ENCODE data around the gene LRRTM4. TPM values are rescaled to one million over a fixed set of nuclear protein-coding genes. Genes with fewer than 3 reads are reported as not detected.

LRRTM4 gene
- total RNA-seq, 1 donor from 2014 or later = 18.6 TPM

DNA sequence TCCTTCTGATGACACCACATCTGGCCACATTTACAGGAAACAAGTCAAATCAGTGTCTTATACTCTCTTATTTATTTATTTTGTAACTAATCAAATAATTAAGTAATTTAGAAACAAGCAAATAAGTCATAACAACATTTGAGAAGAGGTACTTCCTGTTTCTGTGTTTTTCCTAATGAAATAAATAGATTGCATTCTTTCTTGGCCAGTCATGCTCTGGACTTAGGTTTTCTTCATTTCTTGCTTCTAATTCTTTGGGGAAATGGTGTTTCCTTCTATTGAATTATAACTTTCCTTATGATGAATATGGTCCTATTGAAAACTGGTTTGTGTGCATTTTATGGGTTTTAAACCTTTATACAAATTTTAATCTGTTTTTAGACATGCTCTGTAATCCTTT lies 546.4 kb downstream of the LRRTM4 start:
- no peaks in the 10 kb centered on the region for H3K36me3 Mint-ChIP-seq (ENCODE audit: unreplicated experiment)
- no peaks in the 10 kb centered on the region for H3K9me3 Mint-ChIP-seq (ENCODE audit: unreplicated experiment)
- H3K27ac Mint-ChIP-seq (ENCODE audit: unreplicated experiment) = no peak overlapping the region
- H3K4me3 Mint-ChIP-seq (ENCODE audit: unreplicated experiment) = no peak overlapping the region
- DNase-seq = no peak
- H3K4me1 Mint-ChIP-seq (ENCODE audit: low read depth, unreplicated experiment) = no peaks in the 10 kb centered on the region
- TF ChIP-seq, protein P1, sequence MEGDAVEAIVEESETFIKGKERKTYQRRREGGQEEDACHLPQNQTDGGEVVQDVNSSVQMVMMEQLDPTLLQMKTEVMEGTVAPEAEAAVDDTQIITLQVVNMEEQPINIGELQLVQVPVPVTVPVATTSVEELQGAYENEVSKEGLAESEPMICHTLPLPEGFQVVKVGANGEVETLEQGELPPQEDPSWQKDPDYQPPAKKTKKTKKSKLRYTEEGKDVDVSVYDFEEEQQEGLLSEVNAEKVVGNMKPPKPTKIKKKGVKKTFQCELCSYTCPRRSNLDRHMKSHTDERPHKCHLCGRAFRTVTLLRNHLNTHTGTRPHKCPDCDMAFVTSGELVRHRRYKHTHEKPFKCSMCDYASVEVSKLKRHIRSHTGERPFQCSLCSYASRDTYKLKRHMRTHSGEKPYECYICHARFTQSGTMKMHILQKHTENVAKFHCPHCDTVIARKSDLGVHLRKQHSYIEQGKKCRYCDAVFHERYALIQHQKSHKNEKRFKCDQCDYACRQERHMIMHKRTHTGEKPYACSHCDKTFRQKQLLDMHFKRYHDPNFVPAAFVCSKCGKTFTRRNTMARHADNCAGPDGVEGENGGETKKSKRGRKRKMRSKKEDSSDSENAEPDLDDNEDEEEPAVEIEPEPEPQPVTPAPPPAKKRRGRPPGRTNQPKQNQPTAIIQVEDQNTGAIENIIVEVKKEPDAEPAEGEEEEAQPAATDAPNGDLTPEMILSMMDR (IDR thresholded peaks at IDR 0.05; ENCODE audit: partially characterized antibody, unreplicated experiment) = no peak
- H3K27me3 Mint-ChIP-seq (ENCODE audit: unreplicated experiment) = no peaks in the 10 kb centered on the region

GRCh38 chr2:76973610-76974009 lies 548.6 kb downstream of the LRRTM4 start:
- no peak for DNase-seq
- Mint-ChIP-seq H3K36me3 (ENCODE audit: unreplicated experiment) (no peaks in the 10 kb centered on the region), H3K4me1 (ENCODE audit: low read depth, unreplicated experiment) (peaks cover under 1% of the 10 kb centered on the region), H3K27me3 (ENCODE audit: unreplicated experiment) (no peaks in the 10 kb centered on the region), H3K9me3 (ENCODE audit: unreplicated experiment) (no peaks in the 10 kb centered on the region), H3K27ac (ENCODE audit: unreplicated experiment) (no peak overlapping the region), H3K4me3 (ENCODE audit: unreplicated experiment) (no peak overlapping the region)
- TF ChIP-seq, protein P1 (IDR thresholded peaks at IDR 0.05; ENCODE audit: partially characterized antibody, unreplicated experiment) = no peak

- Mint-ChIP-seq H3K27me3 (ENCODE audit: unreplicated experiment) (no peaks in the 10 kb centered on the region), H3K27ac (ENCODE audit: unreplicated experiment) (no peak overlapping the region), H3K36me3 (ENCODE audit: unreplicated experiment) (no peaks in the 10 kb centered on the region), H3K4me3 (ENCODE audit: unreplicated experiment) (no peak overlapping the region), H3K4me1 (ENCODE audit: low read depth, unreplicated experiment) (peaks cover 4% of the 10 kb centered on the region), H3K9me3 (ENCODE audit: unreplicated experiment) (no peaks in the 10 kb centered on the region)
- TF ChIP-seq, protein P1 (IDR thresholded peaks at IDR 0.05; ENCODE audit: partially characterized antibody, unreplicated experiment) = no peak
- no peak for DNase-seq
These were observed 556.4 kb downstream of the LRRTM4 start for GRCh38 chr2:76965772-76966171.

DNA sequence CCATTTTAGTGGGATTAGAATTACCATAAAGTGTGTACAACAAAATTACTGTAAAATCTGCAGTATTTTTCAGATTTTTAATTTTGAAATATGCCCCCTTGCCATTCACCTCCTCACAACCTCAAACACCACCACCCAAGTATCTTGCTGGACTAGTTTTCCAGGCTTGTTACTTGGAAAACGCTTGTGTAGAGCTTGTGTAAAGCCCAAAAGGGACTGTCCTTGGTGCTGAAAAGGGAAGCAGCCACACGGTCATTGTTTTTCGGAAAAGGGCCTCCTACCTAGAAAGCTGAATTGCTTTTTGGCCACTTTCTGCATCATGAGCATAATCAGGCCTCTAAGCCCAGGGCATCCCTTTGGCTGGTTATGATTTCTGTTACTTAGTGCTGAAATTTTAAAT lies 563.4 kb downstream of the LRRTM4 start:
- no peak overlapping the region for H3K4me3 Mint-ChIP-seq (ENCODE audit: unreplicated experiment)

DNA sequence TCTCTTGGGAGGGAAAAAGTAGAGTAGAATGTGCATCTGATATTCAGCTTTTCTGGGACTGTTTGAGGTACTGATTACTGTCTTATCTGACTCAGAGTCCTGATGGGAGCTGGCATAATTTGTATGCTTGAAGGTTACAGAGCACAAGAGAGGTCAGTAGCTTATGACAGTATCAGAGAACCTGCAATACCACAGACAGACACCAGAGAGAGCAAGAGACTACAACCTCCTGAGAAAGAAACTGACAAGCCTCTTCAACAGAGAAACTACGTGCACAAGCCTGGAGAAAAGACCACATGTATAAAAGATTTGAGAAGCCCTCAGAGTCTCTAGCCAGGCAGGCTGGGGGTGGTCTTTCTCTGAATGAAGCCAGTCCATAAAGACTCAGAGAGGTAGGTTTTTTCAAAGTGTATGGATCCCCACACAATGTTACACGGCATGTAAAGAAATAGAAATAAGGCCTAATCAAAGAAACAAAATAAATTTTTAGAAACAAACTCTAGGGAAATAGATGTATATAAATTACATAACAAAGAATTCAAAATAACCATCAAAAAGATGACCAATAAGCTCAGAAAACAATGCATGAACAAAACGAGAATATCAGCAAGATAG lies 568.3 kb downstream of the LRRTM4 start:
- peak; percentile 10 for DNase-seq
- H3K27me3 Mint-ChIP-seq (ENCODE audit: unreplicated experiment) = no peaks in the 10 kb centered on the region
- H3K4me3 Mint-ChIP-seq (ENCODE audit: unreplicated experiment) = no peak overlapping the region
- TF ChIP-seq, protein P1 (IDR thresholded peaks at IDR 0.05; ENCODE audit: partially characterized antibody, unreplicated experiment) = peak; percentile 82
- peaks cover 6% of the 10 kb centered on the region for H3K4me1 Mint-ChIP-seq (ENCODE audit: low read depth, unreplicated experiment)
- no peaks in the 10 kb centered on the region for H3K36me3 Mint-ChIP-seq (ENCODE audit: unreplicated experiment)
- no peak overlapping the region for H3K27ac Mint-ChIP-seq (ENCODE audit: unreplicated experiment)
- peaks cover 2% of the 10 kb centered on the region for H3K9me3 Mint-ChIP-seq (ENCODE audit: unreplicated experiment)

More for the DNA sequence above, 563.4 kb downstream of the LRRTM4 start:
- peaks cover 2% of the 10 kb centered on the region for H3K9me3 Mint-ChIP-seq (ENCODE audit: unreplicated experiment)
- no peaks in the 10 kb centered on the region for H3K27me3 Mint-ChIP-seq (ENCODE audit: unreplicated experiment)
- TF ChIP-seq, protein P1 (IDR thresholded peaks at IDR 0.05; ENCODE audit: partially characterized antibody, unreplicated experiment) = no peak
- no peak overlapping the region for H3K27ac Mint-ChIP-seq (ENCODE audit: unreplicated experiment)
- no peaks in the 10 kb centered on the region for H3K4me1 Mint-ChIP-seq (ENCODE audit: low read depth, unreplicated experiment)
- no peak for DNase-seq
- H3K36me3 Mint-ChIP-seq (ENCODE audit: unreplicated experiment) = no peaks in the 10 kb centered on the region

All from glutamatergic neuron (in vitro differentiated cells).